ENCODE measurements around the gene EREG.

GRCh38 chr4:74400395-74400794, 35.5 kb downstream of the EREG start:
- TF ChIP-seq CTCF (IDR thresholded peaks at IDR 0.05) (no peak), POLR2A (IDR thresholded peaks at IDR 0.05; ENCODE audit: low read depth) (no peak), POLR2AphosphoS5 (IDR thresholded peaks at IDR 0.05) (no peak), EP300 (IDR thresholded peaks at IDR 0.05) (no peak)
